Measurements from ENCODE around the gene NDUFS4.

DNA sequence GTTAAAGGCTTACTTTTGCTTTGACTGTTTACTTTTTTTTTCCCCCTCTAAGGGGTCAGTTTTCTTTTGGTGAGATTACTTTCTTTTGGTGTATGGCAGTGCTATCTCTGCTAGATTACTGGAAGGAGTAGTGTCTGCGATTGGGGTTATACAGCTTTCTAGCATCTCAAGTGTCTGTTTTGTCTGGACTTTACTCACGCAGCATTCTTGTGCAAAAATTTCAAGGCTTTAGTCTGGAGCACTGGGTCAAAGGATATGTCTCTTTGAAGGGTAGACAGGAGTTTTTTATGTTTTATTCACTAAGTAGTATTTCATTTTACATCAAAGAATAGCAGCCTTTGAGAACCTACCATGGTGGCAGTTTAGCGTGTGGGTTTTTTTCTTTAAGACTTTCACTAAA, 52.6 kb downstream of the NDUFS4 start:
- TF ChIP-seq CTCF (conservative IDR thresholded peaks at IDR 0.05; ENCODE audit: low read depth, low read length) (no peak), POLR2A (IDR thresholded peaks at IDR 0.05; ENCODE audit: low read depth, low read length) (no peak), RAD21 (IDR thresholded peaks at IDR 0.05; ENCODE audit: low read length) (no peak), SMC3 (IDR thresholded peaks at IDR 0.05; ENCODE audit: low read depth, low read length) (no peak), MXI1 (IDR thresholded peaks at IDR 0.05; ENCODE audit: borderline replicate concordance, low read depth, low read length) (no peak), MAZ (IDR thresholded peaks at IDR 0.05; ENCODE audit: borderline replicate concordance, low read depth, low read length) (no peak)
